Progenitor cell of endocrine pancreas (in vitro differentiated cells): Measurements from ENCODE around the gene PPCDC. TPM values are rescaled to one million over a fixed set of nuclear protein-coding genes. Genes with fewer than 3 reads are reported as not detected.
"Not testable (repeated sequence)": the region's sequence is repeated elsewhere in the genome, so short reads cannot be mapped to it uniquely, and the experiment has no call there.

ENCODE experiments used
- DNase-seq: peaks from one replicate; pipeline ENCODE4 v3.0.0; 2021; ENCODE audit warnings: low spot score; ENCODE audit not compliant: unreplicated experiment
- H3K27ac Mint-ChIP-seq: 2 replicates; pipeline ENCODE4 v1.8.0; 2021; ENCODE audit warnings: mild to moderate bottlenecking, moderate library complexity, mixed read lengths
- H3K27me3 Mint-ChIP-seq: 2 replicates; pipeline ENCODE4 v1.8.0; 2021; ENCODE audit warnings: mixed read lengths
- H3K36me3 Mint-ChIP-seq: 2 replicates; pipeline ENCODE4 v1.8.0; 2022; ENCODE audit warnings: mixed read lengths; ENCODE audit not compliant: insufficient read depth
- H3K4me1 Mint-ChIP-seq: 2 replicates; pipeline ENCODE4 v1.8.0; 2021; ENCODE audit warnings: low read depth, mixed read lengths
- H3K4me3 Mint-ChIP-seq: 2 replicates; pipeline ENCODE4 v1.8.0; 2021; ENCODE audit warnings: low read depth, mild to moderate bottlenecking, moderate library complexity, mixed read lengths
- H3K9me3 Mint-ChIP-seq: 2 replicates; pipeline ENCODE4 v1.8.0; 2021; ENCODE audit warnings: low read depth, mixed read lengths
- total RNA-seq: library from RNA; stranded (reverse); gene quantifications from 2 replicates; pipeline ENCODE4 v1.2.1, GENCODE V29; 2021
- TF ChIP-seq, protein P1 (sequence below): fragments of 200-600 bp; sonication (generic); IDR thresholded peaks from one replicate; pipeline ENCODE4 v1.5.0; 2021; ENCODE audit warnings: antibody characterized with exemption, mild to moderate bottlenecking; ENCODE audit not compliant: unreplicated experiment

The PPCDC gene
- total RNA-seq, 1 donor from 2014 or later: 18.0 TPM

DNA sequence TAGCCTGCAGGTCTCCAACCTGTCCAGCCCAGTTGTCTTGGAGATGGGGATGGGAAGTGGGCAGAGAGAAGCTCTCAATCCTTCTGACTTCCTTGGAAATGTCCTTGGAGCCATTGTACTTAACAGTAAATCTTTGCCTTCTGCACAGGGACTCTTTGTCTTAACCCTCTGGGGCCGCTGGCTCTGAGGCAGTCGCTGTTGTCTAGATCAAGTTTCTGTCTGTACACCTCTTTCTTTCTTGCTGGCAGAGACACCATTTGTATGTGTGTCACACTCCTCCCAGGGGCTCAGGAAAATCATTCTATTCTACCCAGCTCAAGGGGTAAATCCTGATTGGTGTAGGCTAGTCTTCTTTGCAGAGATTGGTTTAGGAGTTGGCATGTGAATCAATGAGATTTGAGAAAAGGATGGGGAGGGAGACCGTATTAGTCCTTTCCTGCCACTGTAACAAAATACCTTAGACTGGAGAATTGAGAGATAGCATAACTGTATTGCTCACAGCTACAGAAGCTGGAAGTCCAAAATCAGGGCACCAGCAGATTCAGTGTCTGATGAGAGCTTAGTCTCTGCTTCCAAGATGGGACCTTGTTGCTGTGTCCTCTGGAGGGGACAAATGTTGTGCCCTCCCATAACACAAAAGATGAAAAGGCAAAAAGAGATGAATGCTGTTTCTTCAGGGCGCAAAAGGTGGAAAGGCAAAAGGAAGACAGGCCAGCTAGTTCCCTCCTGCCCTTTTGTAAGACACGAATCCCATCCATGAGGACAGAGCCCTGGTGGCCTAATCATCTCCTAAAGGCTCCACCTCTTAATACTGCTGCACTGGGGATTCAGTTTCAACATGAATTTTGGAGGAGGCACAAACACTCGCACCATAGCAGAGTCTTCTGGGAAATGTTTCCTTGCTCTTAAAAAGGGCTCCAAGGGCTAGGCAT is 66.3 kb downstream of the PPCDC start:
- no peak for DNase-seq
- Mint-ChIP-seq H3K36me3 (peaks cover 10% of the 10 kb centered on the region), H3K4me1 (no peaks in the 10 kb centered on the region), H3K9me3 (peaks cover 23% of the 10 kb centered on the region), H3K27me3 (no peaks in the 10 kb centered on the region), H3K4me3 (no peak overlapping the region), H3K27ac (peak overlapping the region; percentile 82)
- TF ChIP-seq, protein P1, sequence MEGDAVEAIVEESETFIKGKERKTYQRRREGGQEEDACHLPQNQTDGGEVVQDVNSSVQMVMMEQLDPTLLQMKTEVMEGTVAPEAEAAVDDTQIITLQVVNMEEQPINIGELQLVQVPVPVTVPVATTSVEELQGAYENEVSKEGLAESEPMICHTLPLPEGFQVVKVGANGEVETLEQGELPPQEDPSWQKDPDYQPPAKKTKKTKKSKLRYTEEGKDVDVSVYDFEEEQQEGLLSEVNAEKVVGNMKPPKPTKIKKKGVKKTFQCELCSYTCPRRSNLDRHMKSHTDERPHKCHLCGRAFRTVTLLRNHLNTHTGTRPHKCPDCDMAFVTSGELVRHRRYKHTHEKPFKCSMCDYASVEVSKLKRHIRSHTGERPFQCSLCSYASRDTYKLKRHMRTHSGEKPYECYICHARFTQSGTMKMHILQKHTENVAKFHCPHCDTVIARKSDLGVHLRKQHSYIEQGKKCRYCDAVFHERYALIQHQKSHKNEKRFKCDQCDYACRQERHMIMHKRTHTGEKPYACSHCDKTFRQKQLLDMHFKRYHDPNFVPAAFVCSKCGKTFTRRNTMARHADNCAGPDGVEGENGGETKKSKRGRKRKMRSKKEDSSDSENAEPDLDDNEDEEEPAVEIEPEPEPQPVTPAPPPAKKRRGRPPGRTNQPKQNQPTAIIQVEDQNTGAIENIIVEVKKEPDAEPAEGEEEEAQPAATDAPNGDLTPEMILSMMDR: no peak

GRCh38 chr15:75090388-75090734 is 67.0 kb downstream of the PPCDC start:
- TF ChIP-seq, protein P1: no peak
- H3K4me3 Mint-ChIP-seq: no peak overlapping the region
- peaks cover 17% of the 10 kb centered on the region for H3K9me3 Mint-ChIP-seq
- no peak for DNase-seq
- no peaks in the 10 kb centered on the region for H3K27me3 Mint-ChIP-seq
- peak overlapping the region; percentile 82 for H3K27ac Mint-ChIP-seq
- H3K36me3 Mint-ChIP-seq: peaks cover 7% of the 10 kb centered on the region
- no peaks in the 10 kb centered on the region for H3K4me1 Mint-ChIP-seq

GRCh38 chr15:75091814-75092213 is 68.4 kb downstream of the PPCDC start:
- Mint-ChIP-seq H3K4me1 (no peaks in the 10 kb centered on the region), H3K36me3 (peaks cover under 1% of the 10 kb centered on the region), H3K27ac (no peak overlapping the region), H3K4me3 (no peak overlapping the region), H3K9me3 (peaks cover 4% of the 10 kb centered on the region), H3K27me3 (no peaks in the 10 kb centered on the region)
- DNase-seq: no peak
- TF ChIP-seq, protein P1: no peak

- H3K27me3 Mint-ChIP-seq, DNase-seq, H3K4me1 Mint-ChIP-seq, H3K27ac Mint-ChIP-seq, H3K9me3 Mint-ChIP-seq, H3K36me3 Mint-ChIP-seq, H3K4me3 Mint-ChIP-seq: not testable (repeated sequence)
These were observed 71.6 kb downstream of the PPCDC start for GRCh38 chr15:75094961-75095478.

- Mint-ChIP-seq H3K27me3 (no peaks in the 10 kb centered on the region), H3K4me3 (no peak overlapping the region), H3K36me3 (no peaks in the 10 kb centered on the region), H3K4me1 (no peaks in the 10 kb centered on the region), H3K9me3 (no peaks in the 10 kb centered on the region), H3K27ac (no peak overlapping the region)
- TF ChIP-seq, protein P1: no peak
- DNase-seq: no peak
These were observed 72.2 kb downstream of the PPCDC start for GRCh38 chr15:75095594-75095993.
